ENCODE measurements around the gene HSF2BP.
"Not testable (repeated sequence)": the region's sequence is repeated elsewhere in the genome, so short reads cannot be mapped to it uniquely, and the experiment has no call there.

Gene HSF2BP

DNA sequence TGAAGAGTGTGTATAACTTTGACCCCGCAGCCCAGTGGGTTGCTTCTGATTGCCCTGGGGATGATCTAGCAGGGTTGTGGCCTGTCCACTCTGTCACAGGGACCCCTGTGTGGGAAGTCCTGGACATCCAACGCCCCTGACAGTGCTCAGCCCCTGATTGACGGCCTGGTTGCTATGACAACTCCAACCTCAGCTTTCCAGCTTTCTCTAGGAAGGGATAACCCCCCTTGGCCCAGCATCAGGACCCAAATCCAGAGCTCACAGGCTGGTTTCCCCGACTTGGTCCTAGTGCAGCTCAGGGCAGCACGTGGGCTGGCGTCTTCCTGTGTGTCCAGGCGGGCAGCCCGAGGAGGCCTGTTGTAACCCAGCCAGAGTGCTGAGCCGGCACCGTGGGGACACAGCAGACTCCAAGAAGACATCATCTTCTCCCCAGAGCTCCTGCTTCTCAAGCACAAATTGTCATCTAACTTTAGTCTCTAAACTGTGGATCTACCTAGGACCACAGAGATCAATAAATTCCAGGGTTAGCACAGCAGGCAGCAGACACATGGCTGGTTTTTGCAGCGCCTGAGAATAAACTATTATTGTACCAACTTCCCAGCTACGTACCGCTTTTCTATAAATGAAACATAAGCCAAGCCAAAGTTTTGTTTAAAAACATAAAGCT is 40.8 kb upstream of the HSF2BP start:
- TF ChIP-seq, protein P1, sequence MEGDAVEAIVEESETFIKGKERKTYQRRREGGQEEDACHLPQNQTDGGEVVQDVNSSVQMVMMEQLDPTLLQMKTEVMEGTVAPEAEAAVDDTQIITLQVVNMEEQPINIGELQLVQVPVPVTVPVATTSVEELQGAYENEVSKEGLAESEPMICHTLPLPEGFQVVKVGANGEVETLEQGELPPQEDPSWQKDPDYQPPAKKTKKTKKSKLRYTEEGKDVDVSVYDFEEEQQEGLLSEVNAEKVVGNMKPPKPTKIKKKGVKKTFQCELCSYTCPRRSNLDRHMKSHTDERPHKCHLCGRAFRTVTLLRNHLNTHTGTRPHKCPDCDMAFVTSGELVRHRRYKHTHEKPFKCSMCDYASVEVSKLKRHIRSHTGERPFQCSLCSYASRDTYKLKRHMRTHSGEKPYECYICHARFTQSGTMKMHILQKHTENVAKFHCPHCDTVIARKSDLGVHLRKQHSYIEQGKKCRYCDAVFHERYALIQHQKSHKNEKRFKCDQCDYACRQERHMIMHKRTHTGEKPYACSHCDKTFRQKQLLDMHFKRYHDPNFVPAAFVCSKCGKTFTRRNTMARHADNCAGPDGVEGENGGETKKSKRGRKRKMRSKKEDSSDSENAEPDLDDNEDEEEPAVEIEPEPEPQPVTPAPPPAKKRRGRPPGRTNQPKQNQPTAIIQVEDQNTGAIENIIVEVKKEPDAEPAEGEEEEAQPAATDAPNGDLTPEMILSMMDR (conservative IDR thresholded peaks at IDR 0.05; ENCODE audit: low read length), result no peak

DNA sequence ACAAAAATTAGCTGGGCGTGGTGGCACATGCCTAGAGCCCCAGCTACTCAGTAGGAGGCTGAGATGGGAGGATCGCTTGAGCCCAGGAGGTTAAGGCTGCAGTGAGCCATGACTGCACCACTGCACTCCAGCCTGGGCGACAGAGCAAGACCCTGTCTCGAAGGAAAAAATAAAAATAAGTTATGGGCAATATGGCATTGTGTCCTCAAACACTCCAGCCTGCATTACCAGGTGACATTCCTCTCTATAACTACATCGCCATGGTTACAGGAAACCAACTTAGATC is 40.1 kb upstream of the HSF2BP start:
- H3K4me3 ChIP-seq (ENCODE audit: low read length); DNase-seq (ENCODE audit: low read depth): not testable (repeated sequence)

More for the DNA sequence above, 40.8 kb upstream of the HSF2BP start:
- DNase-seq (ENCODE audit: low read depth), result no peak
- H3K4me3 ChIP-seq (ENCODE audit: low read length), result no peak overlapping the region

DNA sequence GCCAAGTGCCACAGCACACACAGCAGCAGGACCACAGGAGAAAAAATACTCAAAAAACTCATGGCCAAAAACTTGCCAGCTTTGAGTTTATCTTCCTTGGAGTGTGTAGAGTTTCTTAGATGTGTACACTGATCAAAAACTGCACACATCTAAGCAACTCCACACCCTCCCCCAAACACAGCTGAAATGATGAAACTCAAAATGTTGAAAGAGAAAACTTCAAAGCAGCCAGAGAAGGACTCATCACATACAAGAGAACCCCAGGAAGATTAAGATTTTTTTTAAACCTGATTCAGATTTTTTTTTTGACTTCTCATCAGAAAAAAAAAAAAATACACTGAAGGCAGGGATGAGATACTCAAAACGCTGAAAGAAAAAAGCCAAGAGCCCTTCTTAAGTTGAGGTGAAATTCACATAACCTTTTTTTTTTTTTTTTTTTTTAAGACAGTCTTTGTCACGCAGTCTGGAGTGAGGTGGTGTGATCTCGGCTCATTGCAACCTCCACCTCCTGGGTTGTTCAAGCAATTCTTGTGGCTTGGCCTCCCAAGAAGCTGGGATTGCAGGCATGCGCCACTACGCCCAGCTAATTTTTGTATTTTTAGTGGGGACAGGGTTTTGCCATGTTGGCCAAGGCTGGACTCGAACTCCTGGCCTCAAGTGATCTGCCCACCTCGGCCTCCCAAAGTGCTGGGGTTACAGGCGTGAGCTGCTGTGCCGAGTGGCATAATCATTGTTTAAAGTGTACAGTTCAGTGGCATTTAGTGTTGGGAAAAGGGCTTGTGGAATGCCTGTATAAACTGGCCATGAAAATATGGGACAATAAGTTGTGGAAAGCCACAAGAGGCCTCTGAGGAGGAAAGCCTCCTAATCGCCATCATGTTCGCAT is 38.7 kb upstream of the HSF2BP start:
- DNase-seq (ENCODE audit: low read depth), result peak; percentile 62
- TF ChIP-seq, protein P1 (conservative IDR thresholded peaks at IDR 0.05; ENCODE audit: low read length), result no peak
- H3K4me3 ChIP-seq (ENCODE audit: low read length), result no peak overlapping the region

DNA sequence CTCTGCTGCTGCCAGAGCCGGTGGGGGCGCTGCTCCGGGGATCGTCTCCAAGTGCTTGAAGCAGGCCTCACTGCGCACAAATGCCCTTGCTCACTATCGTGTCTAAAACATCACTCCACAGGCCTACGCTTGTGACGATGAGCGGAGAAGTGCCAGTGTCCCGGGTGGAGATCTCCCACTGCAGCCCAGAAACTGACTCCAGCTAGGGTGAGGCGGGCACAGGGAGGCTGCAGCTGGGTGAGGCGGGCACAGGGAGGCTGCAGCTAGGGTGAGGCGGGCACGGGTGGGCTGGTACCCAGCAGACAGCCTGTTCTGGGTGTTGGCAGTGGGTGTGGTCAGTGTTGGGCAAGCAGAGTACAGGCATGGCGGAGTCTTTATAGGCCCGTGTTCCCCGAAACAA is 36.9 kb upstream of the HSF2BP start:
- TF ChIP-seq, protein P1 (conservative IDR thresholded peaks at IDR 0.05; ENCODE audit: low read length), result no peak
- H3K4me3 ChIP-seq (ENCODE audit: low read length), result no peak overlapping the region
- no peak for DNase-seq (ENCODE audit: low read depth)

DNA sequence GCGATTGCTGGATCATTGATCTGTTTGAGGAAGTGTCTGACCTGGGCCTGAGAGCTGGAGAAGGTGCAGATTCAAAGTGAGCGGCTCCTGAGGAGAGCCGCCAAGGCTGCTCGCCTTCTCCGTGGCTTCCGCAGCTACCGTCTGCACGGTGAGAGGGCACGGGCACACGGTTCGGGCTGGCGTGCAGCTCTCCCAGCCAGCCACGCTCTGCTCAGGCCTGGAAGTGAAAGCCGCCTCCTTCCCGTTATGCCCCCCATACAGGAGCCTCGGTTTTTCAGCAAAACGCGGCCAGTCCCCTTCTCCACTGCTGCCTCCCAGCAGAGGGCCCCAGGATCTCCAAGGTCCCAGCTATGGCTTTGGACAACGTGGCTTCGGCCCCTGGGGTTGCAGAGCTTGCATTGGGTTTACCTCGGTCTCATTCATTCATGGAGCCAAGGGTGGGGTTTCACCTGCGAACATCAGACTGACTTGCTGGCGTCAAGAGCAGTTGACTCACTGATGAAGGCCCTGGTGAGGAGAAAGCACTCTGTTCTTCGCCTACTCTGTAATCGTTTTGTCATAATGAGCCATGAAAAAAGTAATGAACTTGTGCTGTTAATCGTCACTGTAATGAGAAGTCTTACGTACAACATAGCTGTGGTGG is 35.3 kb upstream of the HSF2BP start:
- TF ChIP-seq, protein P1 (conservative IDR thresholded peaks at IDR 0.05; ENCODE audit: low read length), result no peak
- H3K4me3 ChIP-seq (ENCODE audit: low read length), result no peak overlapping the region

DNA sequence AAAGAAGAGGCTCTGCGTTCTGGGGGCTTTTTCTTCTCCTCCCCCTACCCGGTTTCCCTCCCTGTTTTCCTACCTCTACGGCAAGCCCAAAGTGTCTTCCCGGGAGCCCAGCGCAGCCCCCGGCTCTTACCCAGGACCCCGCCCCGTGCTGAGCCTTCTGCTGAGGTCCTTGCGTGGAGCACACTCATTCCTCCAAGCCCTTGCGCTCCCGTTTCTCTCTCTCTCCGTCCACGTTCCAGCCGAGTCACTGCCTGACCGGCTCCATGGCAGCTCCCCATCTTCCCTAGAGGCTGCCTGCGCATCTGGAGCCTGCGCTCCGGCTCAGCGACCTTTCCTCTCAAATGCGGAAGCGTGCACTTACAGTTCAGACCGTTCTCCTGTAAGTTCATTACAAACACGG is 34.7 kb upstream of the HSF2BP start:
- no peak overlapping the region for H3K4me3 ChIP-seq (ENCODE audit: low read length)
- no peak for DNase-seq (ENCODE audit: low read depth)
- TF ChIP-seq, protein P1 (conservative IDR thresholded peaks at IDR 0.05; ENCODE audit: low read length), result no peak

More for the DNA sequence above, 35.3 kb upstream of the HSF2BP start:
- no peak for DNase-seq (ENCODE audit: low read depth)

DNA sequence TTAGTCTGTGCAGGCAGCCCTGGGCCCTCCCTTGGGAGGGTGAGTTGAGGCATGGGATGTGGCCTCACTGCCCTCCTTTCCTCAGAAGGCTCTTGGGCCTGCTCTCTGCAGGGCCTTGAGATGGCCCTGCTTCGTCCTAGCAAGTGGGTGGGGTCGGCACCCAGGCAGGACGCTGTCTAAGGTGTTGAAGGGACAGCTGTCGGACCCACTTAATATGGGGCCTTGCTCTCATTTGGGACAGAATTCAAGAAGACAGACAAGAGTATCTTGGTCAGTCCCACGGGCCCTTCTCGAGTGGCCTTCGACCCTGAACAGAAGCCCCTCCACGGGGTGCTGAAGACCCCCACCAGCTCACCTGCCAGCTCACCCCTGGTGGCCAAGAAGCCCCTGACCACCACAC is 33.7 kb upstream of the HSF2BP start:
- no peak for DNase-seq (ENCODE audit: low read depth)
- H3K4me3 ChIP-seq (ENCODE audit: low read length), result no peak overlapping the region
- TF ChIP-seq, protein P1 (conservative IDR thresholded peaks at IDR 0.05; ENCODE audit: low read length), result no peak
